PC-9 (cell line): ENCODE results near the gene DST. TPM values are rescaled to one million over a fixed set of nuclear protein-coding genes. Genes with fewer than 3 reads are reported as not detected.
"Not testable (repeated sequence)": the region's sequence is repeated elsewhere in the genome, so short reads cannot be mapped to it uniquely, and the experiment has no call there.

Experiments
- BruUV-seq: library from RNA; stranded (reverse); fragments of 400-500 nt; replicated peaks from 2 replicates; lab custom pipeline; 2021; lab: Mats Ljungman, UMichigan
- CTCF ChIA-PET: fragments of 300-600 bp; sonication (Branson Sonifier 250); formaldehyde crosslinking; loops from one replicate; lab custom pipeline; 2022; ENCODE audit warnings: antibody characterized with exemption; lab: Charles Lee
- POLR2A ChIA-PET: fragments of 300-600 bp; sonication (Branson Sonifier 250); formaldehyde crosslinking; loops from one replicate; lab custom pipeline; 2022; ENCODE audit warnings: antibody characterized with exemption; ENCODE audit not compliant: unreplicated experiment; lab: Charles Lee
- DNase-seq, 2 experiments: peaks; one replicate each; pipeline versions ENCODE4 v3.0.0 to v3.0.0-alpha.2; 2015 to 2022; ENCODE audit warnings: mixed read lengths in 1 of 2
- H2AFZ ChIP-seq: fragments of 200-600 bp; sonication (generic); 2 replicates; pipeline ENCODE4 v1.8.1; 2017; ENCODE audit warnings: antibody characterized with exemption
- H3F3A ChIP-seq: fragments of 200-600 bp; sonication (generic); 2 replicates; pipeline ENCODE4 v1.8.1; 2017; ENCODE audit warnings: antibody characterized with exemption, mild to moderate bottlenecking, low read depth; ENCODE audit not compliant: insufficient read depth
- H3K27ac ChIP-seq: fragments of 200-600 bp; sonication (generic); 2 replicates; pipeline ENCODE4 v1.6.1; 2016; ENCODE audit warnings: mixed run types
- H3K27me3 ChIP-seq: fragments of 200-600 bp; sonication (generic); 2 replicates; pipeline ENCODE4 v1.6.1; 2016; ENCODE audit warnings: low read depth, mixed run types; ENCODE audit not compliant: insufficient read depth
- H3K36me3 ChIP-seq: fragments of 200-600 bp; sonication (generic); 2 replicates; pipeline ENCODE4 v1.6.1; 2016; ENCODE audit warnings: low read depth, mixed run types
- H3K4me1 ChIP-seq: fragments of 200-600 bp; sonication (generic); replicated peaks from 2 replicates; pipeline ENCODE4 v1.6.1; 2016; ENCODE audit warnings: mixed run types; ENCODE audit not compliant: insufficient read depth
- H3K4me2 ChIP-seq: fragments of 200-600 bp; sonication (generic); 2 replicates; pipeline ENCODE4 v1.6.1; 2017; ENCODE audit warnings: mixed run types
- H3K4me3 ChIP-seq: fragments of 200-600 bp; sonication (generic); 2 replicates; pipeline ENCODE4 v1.6.1; 2016; ENCODE audit warnings: mixed run types
- H3K79me2 ChIP-seq: fragments of 200-600 bp; sonication (generic); 2 replicates; pipeline ENCODE4 v1.6.1; 2017; ENCODE audit warnings: low read depth, mixed run types
- H3K9me2 ChIP-seq: fragments of 200-600 bp; sonication (generic); 2 replicates; pipeline ENCODE4 v1.8.1; 2017; ENCODE audit warnings: mild to moderate bottlenecking; ENCODE audit not compliant: insufficient read depth
- H3K9me3 ChIP-seq: fragments of 200-600 bp; sonication (generic); 2 replicates; pipeline ENCODE4 v1.8.1; 2016; ENCODE audit warnings: low read depth; ENCODE audit not compliant: insufficient read depth
- H4K20me1 ChIP-seq: fragments of 200-600 bp; sonication (generic); 2 replicates; pipeline ENCODE4 v1.8.1; 2017; ENCODE audit not compliant: insufficient read depth
- CTCF ChIP-seq: fragments of 200-600 bp; sonication (generic); conservative IDR thresholded peaks from 2 replicates; pipeline ENCODE4 v1.6.1; 2017; ENCODE audit warnings: mixed run types, antibody characterized with exemption, mild to moderate bottlenecking, moderate library complexity
- EZH2 ChIP-seq: fragments of 200-600 bp; sonication (generic); IDR thresholded peaks from 2 replicates; pipeline ENCODE4 v1.8.0; 2017; ENCODE audit warnings: antibody characterized with exemption, low read depth
- intact Hi-C: fragments of 100-400 bp; cut with micrococcal nuclease; formaldehyde crosslinking; loops from one replicate; pipeline ENCODE4 v1.10.0; 2022; ENCODE audit not compliant: unreplicated experiment
- total RNA-seq: library from RNA; stranded (reverse); gene quantifications from 2 replicates; pipeline ENCODE4 v1.2.3, GENCODE V29; 2021

Gene DST
- total RNA-seq, 1 experiment from 2014 or later = 217 TPM

- H3K36me3 ChIP-seq = no peaks in the 10 kb centered on the region; the same call in 1 of the 2 replicates
- H3K4me1 ChIP-seq = no peaks in the 10 kb centered on the region
- no peak overlapping the region for H3K4me3 ChIP-seq
- no peaks in the 10 kb centered on the region for H3K27me3 ChIP-seq
- H3K27ac ChIP-seq = no peak overlapping the region
- no peaks in the 10 kb centered on the region for H3K79me2 ChIP-seq
- TF ChIP-seq EZH2 (no peak), CTCF (peak; percentile 71)
- H3K9me2 ChIP-seq = no peaks in the 10 kb centered on the region
- ChIA-PET CTCF (interaction anchor here (0.6 kb wide), 2 partner anchors 201 to 670 kb away, joined by 3 to 19 read pairs; no protein-coding TSS in a partner anchor), POLR2A (interaction anchor here (0.6 kb wide), 1 partner anchor 213 kb away, joined by 3 read pairs; no protein-coding TSS in a partner anchor)
- DNase-seq = no peak
- H2AFZ ChIP-seq = no peak overlapping the region
- H3K4me2 ChIP-seq = no peak overlapping the region
- H3K9me3 ChIP-seq = no peaks in the 10 kb centered on the region
- H3F3A ChIP-seq = 0 out of 2 replicates have a peak, but pooled peaks cover 4% of the 10 kb centered on the region
- no TSS peak for BruUV-seq
- H4K20me1 ChIP-seq = no peaks in the 10 kb centered on the region; the same call in 1 of the 2 replicates
- intact Hi-C loops = loop anchor here (1.0 to 10.0 kb wide), 2 partner anchors 211 to 586 kb away; no protein-coding TSS in a partner anchor
Measured at GRCh38 chr6:56570413-56571359, 72.0 kb downstream of the DST start.

- no peak for TF ChIP-seq CTCF
- no peaks in the 10 kb centered on the region for H3K27me3 ChIP-seq
- intact Hi-C loops = no loop called here
- no peak overlapping the region for H3K27ac ChIP-seq
- H3K4me1 ChIP-seq = no peaks in the 10 kb centered on the region
- POLR2A ChIA-PET = no interaction called here
- H3K9me2 ChIP-seq = no peaks in the 10 kb centered on the region
- H3K79me2 ChIP-seq = no peaks in the 10 kb centered on the region
- no peaks in the 10 kb centered on the region; the same call in 1 of the 2 replicates for H4K20me1 ChIP-seq
- H3F3A ChIP-seq = 0 out of 2 replicates have a peak, but pooled peaks cover 4% of the 10 kb centered on the region
- H3K36me3 ChIP-seq = no peaks in the 10 kb centered on the region; the same call in 1 of the 2 replicates
- no peak overlapping the region for H2AFZ ChIP-seq
- no peak overlapping the region for H3K4me3 ChIP-seq
- BruUV-seq = no TSS peak
- DNase-seq = no peak
- CTCF ChIA-PET = no interaction called here
- no peak overlapping the region for H3K4me2 ChIP-seq
- no peaks in the 10 kb centered on the region for H3K9me3 ChIP-seq
Measured at GRCh38 chr6:56567501-56567900, 75.2 kb downstream of the DST start.

DNA sequence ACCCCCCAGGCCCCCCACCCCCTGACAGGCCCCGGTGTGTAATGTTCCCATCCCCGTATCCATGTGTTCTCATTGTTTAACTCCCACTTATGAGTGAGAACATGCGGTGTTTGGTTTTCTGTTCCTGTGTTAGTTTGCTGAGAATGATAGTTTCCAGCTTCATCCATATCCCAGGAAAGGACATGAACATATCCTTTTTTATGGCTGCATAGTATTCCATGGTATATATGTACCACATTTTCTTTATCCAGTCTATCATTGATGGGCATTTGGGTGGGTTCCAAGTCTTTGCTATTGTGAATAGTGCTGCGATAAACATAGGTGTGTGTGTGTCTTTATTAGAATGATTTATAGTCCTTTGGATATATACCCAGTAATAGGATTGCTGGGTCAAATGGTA lies 80.0 kb downstream of the DST start:
- H3K4me1 ChIP-seq, H4K20me1 ChIP-seq, H3K4me3 ChIP-seq, H3K4me2 ChIP-seq, H3K36me3 ChIP-seq, H2AFZ ChIP-seq, intact Hi-C loops, H3K79me2 ChIP-seq, DNase-seq, H3K27me3 ChIP-seq, H3K27ac ChIP-seq, H3K9me2 ChIP-seq, BruUV-seq, POLR2A ChIA-PET, H3F3A ChIP-seq, H3K9me3 ChIP-seq, CTCF ChIA-PET: not testable (repeated sequence)
